GM12878 (cell line): ENCODE results near the gene FBXL3. TPM values are rescaled to one million over a fixed set of nuclear protein-coding genes. Genes with fewer than 3 reads are reported as not detected.

Source experiments
- ATAC-seq: fragments of 200-7000 bp; cut with Tn5 transposase; 3 replicates; pipeline ENCODE4 v1.9.1; 2020; ENCODE audit warnings: mild to moderate bottlenecking, moderate library complexity
- BruUV-seq: library from RNA; stranded (reverse); fragments of 400-500 nt; replicated peaks from 2 replicates; lab custom pipeline; 2021; lab: Mats Ljungman, UMichigan
- CTCF ChIA-PET: fragments of 300-600 bp; sonication (Branson Sonifier 250); formaldehyde crosslinking; extraction: SDS; loops from one replicate; lab custom pipeline; 2021; ENCODE audit warnings: inconsistent platforms; lab: Yijun Ruan, JAX
- POLR2A ChIA-PET: fragments of 350-600 bp; formaldehyde crosslinking; extraction: SDS; loops from one replicate; lab custom pipeline; 2021; ENCODE audit warnings: inconsistent platforms; lab: Charles Lee
- RAD21 ChIA-PET: fragments of 300-600 bp; sonication (Branson Sonifier 250); formaldehyde crosslinking; loops from one replicate; lab custom pipeline; 2023; ENCODE audit warnings: antibody characterized with exemption; ENCODE audit not compliant: unreplicated experiment; lab: Charles Lee
- SMC1A ChIA-PET: fragments of 300-600 bp; sonication (Branson Sonifier 250); formaldehyde crosslinking; loops from one replicate; lab custom pipeline; 2023; ENCODE audit not compliant: unreplicated experiment, uncharacterized antibody; lab: Charles Lee
- DNase-seq: peaks from one replicate; pipeline ENCODE4 v3.0.0-alpha.2; 2011; ENCODE audit warnings: low read depth, low spot score
- FAIRE-seq: peaks from 3 replicates; lab custom pipeline; 2011; peaks lifted over from hg19 to GRCh38; lab: Jason Lieb, UNC
- H2AFZ ChIP-seq: 2 replicates; pipeline ENCODE4 v1.6.0; 2011; ENCODE audit warnings: low read depth, low read length, control low read depth; ENCODE audit not compliant: control insufficient read depth
- H3K27ac ChIP-seq: 2 replicates; pipeline ENCODE4 v1.5.1; 2011; ENCODE audit warnings: control low read depth; ENCODE audit not compliant: control insufficient read depth, insufficient read depth
- H3K27me3 ChIP-seq, 2 experiments: replicated peaks in 1 of 2; 2 replicates each; pipeline versions ENCODE4 v1.6.0 to v1.6.1; 2011; ENCODE audit warnings: low read length in 1 of 2; ENCODE audit not compliant: control insufficient read depth in 2 of 2, insufficient read depth in 2 of 2
- H3K36me3 ChIP-seq, 2 experiments: 2 replicates each; pipeline ENCODE4 v1.5.1; 2011; ENCODE audit warnings: low read length in 1 of 2; ENCODE audit not compliant: control insufficient read depth in 2 of 2, insufficient read depth in 2 of 2
- H3K4me1 ChIP-seq: 2 replicates; pipeline ENCODE4 v1.6.1; 2011; ENCODE audit warnings: mild to moderate bottlenecking, low read length, moderate library complexity, mixed read lengths; ENCODE audit not compliant: control insufficient read depth, insufficient read depth
- H3K4me2 ChIP-seq: 2 replicates; pipeline ENCODE4 v1.6.0; 2011; ENCODE audit warnings: control low read depth; ENCODE audit not compliant: control insufficient read depth, insufficient read depth
- H3K4me3 ChIP-seq: fragments of 200-600 bp; sonication (generic); 2 replicates; pipeline ENCODE4 v1.5.1; 2016
- H3K79me2 ChIP-seq: 2 replicates; pipeline ENCODE4 v1.6.0; 2011; ENCODE audit warnings: low read length; ENCODE audit not compliant: control insufficient read depth, insufficient read depth
- H3K9ac ChIP-seq: 2 replicates; pipeline ENCODE4 v1.8.0; 2011; ENCODE audit warnings: low read length, control low read depth, mixed read lengths; ENCODE audit not compliant: control insufficient read depth, insufficient read depth
- H3K9me3 ChIP-seq: replicated peaks from 3 replicates; pipeline ENCODE4 v1.5.1; 2011; ENCODE audit warnings: mild to moderate bottlenecking, low read length; ENCODE audit not compliant: control insufficient read depth, insufficient read depth
- H4K20me1 ChIP-seq: 2 replicates; pipeline ENCODE4 v1.6.0; 2011; ENCODE audit not compliant: control insufficient read depth, insufficient read depth
- ATF7 ChIP-seq: fragments of 450-650 bp; IDR thresholded peaks from 2 replicates; pipeline ENCODE4 v1.6.1; 2016; ENCODE audit warnings: low read depth, mild to moderate bottlenecking
- CREB1 ChIP-seq: IDR thresholded peaks from 2 replicates; pipeline ENCODE4 v1.6.1; 2012; ENCODE audit warnings: low read depth, mild to moderate bottlenecking, inconsistent platforms
- MLLT1 ChIP-seq: fragments of 450-650 bp; IDR thresholded peaks from 2 replicates; pipeline ENCODE4 v1.6.1; 2016; ENCODE audit warnings: mild to moderate bottlenecking
- MYB ChIP-seq: fragments of 150-350 bp; IDR thresholded peaks from 2 replicates; pipeline ENCODE4 v1.6.1; 2014; ENCODE audit warnings: mild to moderate bottlenecking, low read depth, low read length, borderline replicate concordance
- MYC ChIP-seq: IDR thresholded peaks from 2 replicates; pipeline ENCODE4 v1.6.1; 2011; ENCODE audit warnings: mild to moderate bottlenecking, low read length, moderate library complexity, inconsistent platforms; ENCODE audit not compliant: insufficient read depth, insufficient replicate concordance, insufficient read length, severe bottlenecking
- NFYA ChIP-seq: IDR thresholded peaks from 2 replicates; pipeline ENCODE4 v1.6.1; 2011; ENCODE audit warnings: low read depth, mild to moderate bottlenecking, low read length, improper control_type of control experiment, borderline replicate concordance
- PAX8 ChIP-seq: fragments of 450-650 bp; IDR thresholded peaks from 2 replicates; pipeline ENCODE4 v1.6.1; 2017; ENCODE audit warnings: mild to moderate bottlenecking, moderate library complexity
- PKNOX1 ChIP-seq: fragments of 450-650 bp; IDR thresholded peaks from 2 replicates; pipeline ENCODE4 v1.6.1; 2016; ENCODE audit warnings: mild to moderate bottlenecking
- POLR2AphosphoS2 ChIP-seq: IDR thresholded peaks from 2 replicates; pipeline ENCODE4 v1.6.1; 2011; ENCODE audit warnings: low read depth, mild to moderate bottlenecking, low read length, improper control_type of control experiment, moderate library complexity
- SMAD1 ChIP-seq: fragments of 450-650 bp; IDR thresholded peaks from 2 replicates; pipeline ENCODE4 v1.6.1; 2018; ENCODE audit warnings: mild to moderate bottlenecking, low read depth; ENCODE audit not compliant: partially characterized antibody
- STAT1 ChIP-seq: fragments of 450-650 bp; conservative IDR thresholded peaks from 2 replicates; pipeline ENCODE4 v1.6.1; 2014; ENCODE audit warnings: antibody characterized with exemption, mild to moderate bottlenecking
- WGBS: methylation state at CpG from one replicate; pipeline ENCODE4 v1.1.6; 2016; ENCODE audit warnings: low lambda C conversion rate; ENCODE audit not compliant: insufficient replicate concordance, insufficient coverage; ENCODE audit errors: missing lambda C conversion rate; 5-methylcytosine and 5-hydroxymethylcytosine counted together
- in situ Hi-C: fragments of 300-500 bp; cut with MboI; formaldehyde crosslinking; loops from 9 replicates; pipeline ENCODE4 v1.14.3; 2018; ENCODE audit warnings: mixed read lengths
- intact Hi-C: fragments of 100-400 bp; cut with micrococcal nuclease; formaldehyde crosslinking; loops from one replicate; pipeline ENCODE4 v1.14.2; 2022; ENCODE audit not compliant: unreplicated experiment
- polyA plus RNA-seq, 11 experiments: library from polyadenylated mRNA; depleted of rRNA in 4 of 11; unstranded in 6 of 11; stranded (reverse) in 5 of 11; fragments of >200 nt; fragmentation: Nextera tagmentation in 4 of 11; fragmentation: Illumina TruSeq in 1 of 11; extraction: Ambion mirVana in 4 of 11; extraction: Trizol in 1 of 11; gene quantifications; 1 replicate in 1 of 11; 2 replicates in 10 of 11; pipeline versions ENCODE4 v1.2.1 to v1.2.3, GENCODE V29; 2011 to 2016; ENCODE audit warnings: inconsistent platforms in 2 of 11, missing spikeins in 2 of 11, low read depth in 1 of 11
- total RNA-seq, 4 experiments: library from RNA; depleted of rRNA in 3 of 4; stranded (reverse); fragments of >200 nt in 3 of 4; fragmentation: Illumina TruSeq in 1 of 4; extraction: Trizol in 1 of 4; gene quantifications; 2 replicates each; pipeline versions ENCODE4 v1.2.1 to v1.2.3, GENCODE V29; 2013 to 2021
- TF ChIP-seq, protein P1 (sequence below): IDR thresholded peaks from 2 replicates; pipeline ENCODE4 v1.6.1; 2012; ENCODE audit warnings: low read depth, low read length, improper control_type of control experiment

Gene FBXL3
- total and polyA plus RNA-seq, 10 of the 15 experiments (the other 5 are each of a cell fraction or from before 2014, with no cell fraction given) = 9.0 to 26.4 (median 19.7) TPM

DNA sequence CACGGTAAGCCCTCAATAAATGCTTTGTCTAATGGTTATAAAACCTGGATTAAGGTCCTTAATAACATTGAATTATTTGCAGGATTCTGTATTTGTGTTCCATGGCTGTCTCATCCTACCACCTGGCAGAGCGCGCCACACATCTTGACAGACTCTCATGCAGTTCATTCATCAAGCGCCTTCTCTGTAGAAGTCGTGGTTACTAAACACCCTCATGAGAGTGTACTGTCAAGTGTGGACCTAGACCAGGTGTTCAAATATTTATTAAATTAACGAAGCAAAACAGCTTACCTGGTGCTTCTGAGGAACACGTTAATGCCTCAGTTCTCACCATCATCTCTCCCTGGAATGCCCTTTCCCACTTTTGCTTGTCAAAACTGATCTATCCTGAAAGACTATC, 13.1 kb upstream of the FBXL3 start:
- no peaks in the 10 kb centered on the region; the same call in 2 of the 3 replicates for H3K9me3 ChIP-seq
- H3K79me2 ChIP-seq = no peaks in the 10 kb centered on the region
- no peak overlapping the region for H2AFZ ChIP-seq
- BruUV-seq = no TSS peak
- ATAC-seq = no peak
- RAD21 ChIA-PET = no interaction called here
- intact Hi-C loops (no loop called here), in situ Hi-C loops (no loop called here)
- H3K36me3 ChIP-seq = peaks cover 0 to 2% of the 10 kb centered on the region in 2 experiments; a peak in 1 of 4 replicates
- POLR2A ChIA-PET = no interaction called here
- no peak overlapping the region for H3K27ac ChIP-seq
- no peaks in the 10 kb centered on the region for H3K4me1 ChIP-seq
- WGBS = 83% methylated on average over 7 of the region's 7 CpGs
- TF ChIP-seq STAT1 (no peak), NFYA (no peak), SMAD1 (no peak), PAX8 (no peak), ATF7 (no peak)
- TF ChIP-seq, protein P1, sequence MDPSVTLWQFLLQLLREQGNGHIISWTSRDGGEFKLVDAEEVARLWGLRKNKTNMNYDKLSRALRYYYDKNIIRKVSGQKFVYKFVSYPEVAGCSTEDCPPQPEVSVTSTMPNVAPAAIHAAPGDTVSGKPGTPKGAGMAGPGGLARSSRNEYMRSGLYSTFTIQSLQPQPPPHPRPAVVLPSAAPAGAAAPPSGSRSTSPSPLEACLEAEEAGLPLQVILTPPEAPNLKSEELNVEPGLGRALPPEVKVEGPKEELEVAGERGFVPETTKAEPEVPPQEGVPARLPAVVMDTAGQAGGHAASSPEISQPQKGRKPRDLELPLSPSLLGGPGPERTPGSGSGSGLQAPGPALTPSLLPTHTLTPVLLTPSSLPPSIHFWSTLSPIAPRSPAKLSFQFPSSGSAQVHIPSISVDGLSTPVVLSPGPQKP = no peak
- no peak overlapping the region for H3K9ac ChIP-seq
- no peaks in the 10 kb centered on the region for H4K20me1 ChIP-seq
- H3K4me2 ChIP-seq = no peak overlapping the region
- H3K27me3 ChIP-seq = no peaks in the 10 kb centered on the region
- DNase-seq = no peak
- SMC1A ChIA-PET = no interaction called here
- no peak overlapping the region for H3K4me3 ChIP-seq
- FAIRE-seq = no peak
- CTCF ChIA-PET = no interaction called here

DNA sequence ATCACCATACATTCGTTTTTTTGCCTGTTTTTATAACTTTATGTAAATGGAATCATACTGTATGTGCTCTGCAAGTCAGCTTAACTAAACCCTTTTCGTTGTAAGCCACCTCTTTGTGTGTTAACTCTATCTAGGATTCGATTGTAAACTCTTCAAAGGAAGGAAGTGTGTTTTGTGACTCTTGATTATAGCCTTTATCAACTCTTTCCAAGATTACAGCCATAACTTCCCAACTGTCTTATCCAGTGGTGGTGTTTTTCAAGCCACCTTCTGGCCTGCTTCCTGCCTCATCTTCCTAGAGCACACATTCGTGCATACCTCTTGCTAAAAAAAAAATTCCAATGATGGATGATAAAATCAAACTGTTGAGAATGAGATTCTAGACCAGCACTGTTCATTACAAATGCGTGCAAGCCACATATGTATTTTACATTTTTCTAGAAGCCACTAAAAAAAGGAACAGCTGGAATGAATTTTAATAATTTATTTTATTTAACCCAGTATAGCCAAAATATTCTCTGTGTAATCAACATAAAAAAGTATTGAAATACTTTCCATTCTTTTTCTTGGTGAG, 12.0 kb upstream of the FBXL3 start:
- H3K4me3 ChIP-seq = no peak overlapping the region
- WGBS = 24% methylated on average over 5 of the region's 5 CpGs
- FAIRE-seq (no peak), DNase-seq (no peak)
- ChIA-PET CTCF (no interaction called here), POLR2A (no interaction called here)
- H3K9me3 ChIP-seq = no peaks in the 10 kb centered on the region; the same call in 2 of the 3 replicates
- no peaks in the 10 kb centered on the region for H3K36me3 ChIP-seq
- no peaks in the 10 kb centered on the region for H3K79me2 ChIP-seq
- BruUV-seq = no TSS peak
- no peaks in the 10 kb centered on the region for H3K4me1 ChIP-seq
- H3K27ac ChIP-seq = no peak overlapping the region
- TF ChIP-seq MYB (no peak), POLR2AphosphoS2 (no peak), CREB1 (no peak), PKNOX1 (no peak), MYC (no peak), MLLT1 (no peak)
- TF ChIP-seq, all 136 proteins: peak for 0
- in situ Hi-C loops (no loop called here), intact Hi-C loops (no loop called here)
- Histone ChIP-seq H2AFZ (no peak overlapping the region), H4K20me1 (no peaks in the 10 kb centered on the region), H3K9ac (no peak overlapping the region), H3K4me2 (no peak overlapping the region), H3K27me3 (no peaks in the 10 kb centered on the region)
- ATAC-seq = no peak
- ChIA-PET RAD21 (no interaction called here), SMC1A (no interaction called here)
